GM10266 (cell line): ENCODE data around the gene LAPTM5.

ENCODE experiments used
- DNase-seq: peaks from one replicate; pipeline ENCODE4 v3.0.0; 2012; ENCODE audit errors: extremely low spot score
- CTCF ChIP-seq: IDR thresholded peaks from 2 replicates; pipeline ENCODE4 v1.5.1; 2012; ENCODE audit warnings: mild to moderate bottlenecking, low read depth; ENCODE audit not compliant: control insufficient read depth, insufficient read depth; ENCODE audit errors: missing control alignments

Gene LAPTM5

GRCh38 chr1:30726236-30726635 lies 31.3 kb downstream of the LAPTM5 start:
- DNase-seq, result no peak
- TF ChIP-seq CTCF, result no peak

- no peak for TF ChIP-seq CTCF
- DNase-seq, result no peak
These were observed 32.0 kb downstream of the LAPTM5 start for GRCh38 chr1:30725450-30726095.

GRCh38 chr1:30724655-30725421 lies 32.7 kb downstream of the LAPTM5 start:
- no peak for TF ChIP-seq CTCF
- no peak for DNase-seq

- DNase-seq, result no peak
- no peak for TF ChIP-seq CTCF
These were observed 33.4 kb downstream of the LAPTM5 start for GRCh38 chr1:30724175-30724574.

- DNase-seq, result no peak
- TF ChIP-seq CTCF, result no peak
These were observed 34.2 kb downstream of the LAPTM5 start, which contains the start of gene MATN1 for GRCh38 chr1:30723331-30723755. Gene MATN1, minus strand, starts transcription at chr1:30723585. Its CDS starts 34 bp downstream, at chr1:30723551.

- no peak for TF ChIP-seq CTCF
- DNase-seq, result no peak
These were observed 35.6 kb downstream of the LAPTM5 start for GRCh38 chr1:30721812-30722537.
